NCI-H2196 treated with DMSO at 0.1 percent for 48 hours (cell line): Measurements from ENCODE around the gene MYL9.
"Not testable (repeated sequence)": the region's sequence is repeated elsewhere in the genome, so short reads cannot be mapped to it uniquely, and the experiment has no call there.

Experiments
- DNase-seq: peaks from one replicate; lab custom pipeline; 2025; ENCODE audit not compliant: unreplicated experiment; lab: John Stamatoyannopoulos, UW

Gene MYL9

GRCh38 chr20:36541227-36541767 is at the start of gene MYL9:
MYL9 (plus strand) TSS chr20:36541519; CDS start chr20:36544885, 3,366 bp downstream.
- DNase-seq: no peak

GRCh38 chr20:36491901-36492617 is 49.3 kb upstream of the MYL9 start:
- DNase-seq: no peak

GRCh38 chr20:36493051-36493800 is 48.1 kb upstream of the MYL9 start:
- peak; percentile 16 for DNase-seq

- DNase-seq: peak; percentile 53
These were observed 47.6 kb upstream of the MYL9 start for GRCh38 chr20:36493801-36494114.

GRCh38 chr20:36496707-36497669 is 44.3 kb upstream of the MYL9 start:
- DNase-seq: no peak

GRCh38 chr20:36497856-36498255 is 43.5 kb upstream of the MYL9 start:
- no peak for DNase-seq

GRCh38 chr20:36498386-36499179 is 42.7 kb upstream of the MYL9 start:
- no peak for DNase-seq

- DNase-seq: no peak
These were observed 42.1 kb upstream of the MYL9 start for GRCh38 chr20:36499211-36499610.

- DNase-seq: no peak
These were observed 41.4 kb upstream of the MYL9 start for GRCh38 chr20:36499723-36500501.

- no peak for DNase-seq
These were observed 39.8 kb upstream of the MYL9 start for GRCh38 chr20:36501367-36502006.

- DNase-seq: no peak
These were observed 37.0 kb upstream of the MYL9 start for GRCh38 chr20:36504295-36504694.

GRCh38 chr20:36506253-36506652 is 35.1 kb upstream of the MYL9 start:
- no peak for DNase-seq

- DNase-seq: no peak
These were observed 33.6 kb upstream of the MYL9 start for GRCh38 chr20:36507746-36508145.

GRCh38 chr20:36519012-36519719 is 22.2 kb upstream of the MYL9 start:
- DNase-seq: no peak

- DNase-seq: no peak
These were observed 21.4 kb upstream of the MYL9 start for GRCh38 chr20:36519944-36520343.

- DNase-seq: no peak
These were observed 19.8 kb upstream of the MYL9 start for GRCh38 chr20:36521526-36521925.

GRCh38 chr20:36522412-36522811 is 18.9 kb upstream of the MYL9 start:
- DNase-seq: not testable (repeated sequence)

GRCh38 chr20:36523341-36523740 is 18.0 kb upstream of the MYL9 start:
- no peak for DNase-seq
